ENCODE data around the gene ZNF583.
A peak's percentile ranks its signal among the peaks of the same experiment; 100 is the strongest.

Gene ZNF583

DNA sequence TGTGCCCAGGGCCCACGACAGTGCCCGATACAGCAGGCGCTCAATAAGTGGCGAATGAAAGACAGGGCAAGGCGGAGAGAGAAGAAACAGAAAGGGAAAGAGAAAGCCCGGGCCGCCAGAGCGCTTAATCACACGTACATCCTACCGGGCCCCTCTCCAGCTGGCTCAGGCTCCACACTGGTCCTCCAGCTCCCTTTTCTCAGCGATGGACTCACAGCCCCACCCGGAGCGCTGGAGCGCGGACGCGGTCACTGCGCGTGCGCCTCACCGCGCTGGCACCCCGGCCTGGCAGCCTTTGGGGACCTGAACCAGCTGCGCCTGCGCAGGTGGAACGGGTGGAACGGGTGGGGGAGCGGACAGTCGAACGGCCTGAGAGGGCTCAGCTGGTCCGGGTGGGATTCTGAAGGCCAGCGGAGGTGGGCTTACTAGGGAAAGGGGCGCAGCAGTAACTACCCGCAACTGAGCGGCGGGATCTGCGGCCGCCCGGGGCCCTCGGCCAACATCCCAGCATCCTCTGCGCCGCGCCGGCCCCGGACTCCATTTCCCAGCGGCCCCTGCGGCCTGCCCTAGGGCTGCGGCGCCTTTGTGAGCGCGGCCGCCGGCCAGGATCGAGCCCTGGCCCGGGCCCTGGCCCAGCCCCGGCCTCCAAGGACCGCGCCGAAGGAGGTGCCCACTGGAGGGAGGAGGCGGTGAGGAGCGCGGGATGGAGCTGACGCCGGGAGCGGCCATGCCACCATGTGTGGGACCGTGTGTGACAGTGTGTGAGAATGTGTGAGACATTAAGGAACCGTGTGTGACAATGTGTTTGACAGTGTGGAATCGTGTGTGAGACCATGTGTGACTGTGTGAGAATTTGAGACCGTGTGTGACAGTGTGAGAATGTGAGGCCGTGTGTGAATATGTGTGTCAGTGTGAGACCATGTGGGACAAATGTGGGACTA, at the start of gene ZNF583:
TSS of gene ZNF583 (plus strand) at position 569 of the 941 bp plus-strand sequence. CDS start 2,783 bp downstream, outside the sequence.
- peak; percentile 100 for DNase-seq (ENCODE audit: low spot score)

DNA sequence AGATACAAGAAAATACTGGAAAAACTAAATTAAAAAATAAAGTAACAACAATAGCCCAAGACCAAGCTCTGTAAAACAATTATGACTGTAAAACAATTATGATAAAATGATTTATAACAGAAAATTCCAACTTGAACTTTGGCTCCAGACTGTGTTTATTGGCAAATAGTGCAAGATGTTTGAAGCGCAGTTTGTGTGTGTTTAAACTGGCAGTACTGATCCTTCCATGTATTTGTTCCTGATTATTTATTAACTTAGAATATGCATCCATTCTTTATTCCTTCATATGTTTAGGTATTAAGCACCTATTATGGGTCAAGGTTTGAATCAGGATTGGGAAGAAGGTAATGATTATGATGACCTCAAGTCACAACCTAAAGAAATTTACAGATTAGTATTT, 48.6 kb upstream of the ZNF583 start:
- DNase-seq (ENCODE audit: low spot score), result no peak

DNA sequence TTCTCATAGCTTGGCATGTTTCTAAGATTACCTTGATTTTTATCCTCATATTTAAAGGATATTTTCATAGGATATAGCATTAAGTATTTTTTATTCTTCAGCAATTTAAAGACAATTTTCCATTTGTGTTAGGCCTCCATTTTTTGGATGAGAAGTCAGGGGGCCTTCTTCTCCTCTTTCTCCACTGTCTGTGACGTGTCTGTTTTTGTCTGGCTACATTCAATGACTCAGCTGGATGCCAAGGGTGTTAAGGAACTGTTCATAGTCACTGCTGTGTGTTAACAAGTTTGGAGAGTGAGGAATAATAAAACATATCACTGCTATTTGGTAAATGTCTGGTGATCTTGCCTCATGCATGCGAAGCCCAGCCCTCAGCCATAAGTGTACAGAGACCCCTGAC, 47.2 kb upstream of the ZNF583 start:
- no peak for DNase-seq (ENCODE audit: low spot score)

DNA sequence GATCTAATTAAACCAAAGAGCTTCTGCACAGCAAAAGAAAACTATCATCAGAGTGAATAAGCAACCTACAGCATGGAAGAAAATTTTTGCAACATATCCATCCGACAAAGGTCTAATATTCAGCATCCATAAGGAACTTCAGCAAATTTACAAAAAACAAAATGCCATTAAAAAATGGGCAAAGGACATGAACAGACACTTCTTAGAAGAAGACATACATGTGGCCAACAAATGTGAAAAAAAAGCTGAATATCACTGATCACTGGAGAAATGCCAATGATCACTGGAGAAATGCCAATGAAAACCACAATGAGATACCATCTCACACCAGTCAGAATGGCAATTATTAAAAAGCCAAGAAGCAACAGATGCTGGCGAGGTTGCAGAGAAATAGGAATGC, 43.3 kb upstream of the ZNF583 start:
- DNase-seq (ENCODE audit: low spot score), result no peak

GRCh38 chr19:56367829-56368711, 36.1 kb upstream of the ZNF583 start:
- DNase-seq (ENCODE audit: low spot score), result peak; percentile 93

DNA sequence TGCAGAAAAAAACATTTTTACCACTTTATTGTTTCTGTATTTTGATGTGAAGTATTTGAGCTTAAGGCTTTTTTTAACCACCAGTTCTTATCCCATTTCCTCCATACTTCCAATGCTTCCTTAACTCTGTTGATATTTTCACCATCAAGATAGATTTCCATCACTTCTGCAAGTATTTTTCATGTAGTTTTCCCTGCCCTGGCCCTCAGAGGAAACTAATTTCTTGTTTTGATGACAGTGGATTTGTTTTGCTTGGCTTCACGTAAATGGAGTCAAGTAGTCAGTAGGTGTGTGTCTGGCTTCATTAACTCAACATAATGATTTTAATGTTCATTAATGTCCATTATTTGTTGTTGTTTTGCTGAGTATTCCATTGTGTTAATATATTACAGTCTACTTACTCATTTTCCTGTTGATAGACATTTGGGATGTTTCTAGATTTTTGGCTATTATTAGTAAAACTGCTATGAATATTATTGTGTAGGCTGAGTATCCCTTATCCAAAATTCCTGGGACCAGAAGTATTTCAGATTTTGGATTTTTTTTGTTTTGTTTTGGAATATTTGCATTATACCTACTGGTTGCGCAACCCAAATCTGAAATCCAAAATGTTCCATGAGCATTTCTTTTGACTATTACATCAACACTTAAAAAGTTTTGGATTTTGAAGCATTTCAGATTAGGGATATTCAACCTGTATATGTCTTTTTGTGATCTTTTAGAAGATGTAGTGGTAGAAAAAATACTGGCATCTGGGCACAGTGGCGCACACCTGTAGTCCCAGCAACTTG, 34.1 kb upstream of the ZNF583 start:
- DNase-seq (ENCODE audit: low spot score), result no peak

- no peak for DNase-seq (ENCODE audit: low spot score)
These were observed 31.9 kb upstream of the ZNF583 start for GRCh38 chr19:56372281-56372680.

GRCh38 chr19:56377105-56377924, 26.8 kb upstream of the ZNF583 start:
- no peak for DNase-seq (ENCODE audit: low spot score)

DNA sequence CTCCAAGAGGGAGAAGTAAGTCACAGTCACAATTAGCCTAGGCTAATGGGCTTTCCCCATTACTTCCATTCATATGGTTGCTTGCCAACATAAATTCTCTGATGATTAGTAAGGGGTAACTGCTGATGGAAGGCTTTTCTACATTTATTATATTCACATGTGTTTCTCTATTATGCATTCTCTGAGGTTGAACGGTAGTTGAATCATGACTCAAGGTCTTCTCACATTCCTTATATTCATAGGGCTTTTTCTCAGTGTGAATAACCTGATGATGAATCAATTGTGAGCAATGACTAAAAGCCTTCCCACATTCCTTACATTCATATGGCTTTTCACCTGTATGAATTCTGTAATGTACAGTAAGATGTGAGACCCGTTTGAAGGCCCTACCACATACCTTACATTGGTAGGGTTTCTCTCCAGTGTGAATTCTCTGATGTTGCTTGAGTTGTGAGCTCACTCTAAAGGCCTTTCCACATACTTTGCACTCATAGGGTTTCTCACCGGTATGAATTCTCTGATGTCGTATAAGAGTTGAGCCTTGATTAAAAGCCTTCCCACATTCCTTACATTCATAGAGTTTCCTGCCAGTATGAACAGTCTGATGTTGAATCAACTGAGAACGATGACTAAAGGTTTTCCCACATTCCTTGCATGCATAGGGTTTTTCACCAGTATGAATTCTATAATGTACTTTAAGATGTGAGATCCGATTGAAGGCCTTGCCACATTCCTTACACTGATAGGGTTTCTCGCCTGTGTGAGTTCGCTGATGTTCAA, 20.1 kb upstream of the ZNF583 start:
- no peak for DNase-seq (ENCODE audit: low spot score)

- peak; percentile 97 for DNase-seq (ENCODE audit: low spot score)
These were observed 10.8 kb upstream of the ZNF583 start, which contains the start of gene ZNF582 for GRCh38 chr19:56393119-56394012. TSS of gene ZNF582 (minus strand) at chr19:56393534. CDS start at chr19:56391752, 1,782 bp downstream.

DNA sequence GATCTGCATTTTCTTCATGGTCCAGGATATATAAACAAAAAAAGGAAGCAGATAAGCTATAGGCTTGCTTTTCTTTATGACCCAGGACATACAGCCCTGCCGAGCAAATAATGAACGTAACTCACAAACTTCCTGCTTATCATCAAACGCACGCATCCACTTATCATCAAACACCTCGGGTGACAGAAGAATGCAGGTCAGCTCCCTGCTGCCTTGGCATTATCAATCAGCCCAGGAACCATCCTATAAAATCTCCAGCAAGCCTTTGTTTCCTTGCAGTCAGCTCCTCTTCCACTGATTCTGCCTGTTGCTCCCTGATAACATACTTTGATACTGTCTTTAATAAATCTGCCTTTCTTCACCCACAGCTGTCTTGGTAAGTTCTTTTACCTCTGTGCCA, 5.3 kb upstream of the ZNF583 start:
- no peak for DNase-seq (ENCODE audit: low spot score)

DNA sequence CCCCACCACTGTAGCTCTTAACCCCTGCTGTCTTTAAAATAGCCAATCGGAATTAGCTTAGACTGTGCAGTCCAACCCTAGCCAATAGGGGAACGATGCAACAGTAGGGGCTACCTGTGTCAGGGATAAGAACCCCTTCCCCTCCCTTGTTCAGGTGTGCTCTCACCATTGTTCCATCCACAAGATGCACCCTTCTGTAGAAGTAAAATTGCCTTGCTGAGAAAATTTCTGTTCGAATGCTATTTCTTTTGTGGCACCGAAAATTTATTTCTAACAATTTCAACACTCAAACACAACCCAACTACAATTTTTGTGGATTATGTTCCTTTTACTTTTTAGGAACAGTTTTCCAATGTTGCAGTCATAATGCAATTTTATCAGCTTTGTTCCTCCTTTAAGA, 3.6 kb upstream of the ZNF583 start:
- no peak for DNase-seq (ENCODE audit: low spot score)

- no peak for DNase-seq (ENCODE audit: low spot score)
These were observed 871 bp upstream of the ZNF583 start for GRCh38 chr19:56403261-56403660.

GRCh38 chr19:56404705-56405056, 549 bp downstream of the ZNF583 start:
- DNase-seq (ENCODE audit: low spot score), result no peak

DNA sequence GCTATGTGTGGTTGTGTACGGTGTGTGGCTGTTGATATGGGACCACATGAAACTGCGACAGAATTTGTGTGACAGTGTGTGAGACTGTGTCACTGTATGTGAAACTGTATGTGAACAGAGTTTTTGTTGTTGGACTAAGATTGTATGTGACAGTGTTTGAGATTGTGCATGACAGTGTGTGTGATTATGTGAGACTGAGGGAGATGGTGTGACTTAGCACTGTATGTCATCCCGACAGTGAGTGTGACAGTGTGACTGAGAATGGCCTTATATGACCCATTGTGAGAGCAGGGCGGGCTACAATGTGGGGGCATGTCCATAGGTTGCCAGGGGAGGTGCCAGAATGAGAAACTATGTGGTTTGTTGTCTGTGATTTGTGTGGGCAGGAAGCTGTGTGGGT, 930 bp downstream of the ZNF583 start:
- no peak for DNase-seq (ENCODE audit: low spot score)

DNA sequence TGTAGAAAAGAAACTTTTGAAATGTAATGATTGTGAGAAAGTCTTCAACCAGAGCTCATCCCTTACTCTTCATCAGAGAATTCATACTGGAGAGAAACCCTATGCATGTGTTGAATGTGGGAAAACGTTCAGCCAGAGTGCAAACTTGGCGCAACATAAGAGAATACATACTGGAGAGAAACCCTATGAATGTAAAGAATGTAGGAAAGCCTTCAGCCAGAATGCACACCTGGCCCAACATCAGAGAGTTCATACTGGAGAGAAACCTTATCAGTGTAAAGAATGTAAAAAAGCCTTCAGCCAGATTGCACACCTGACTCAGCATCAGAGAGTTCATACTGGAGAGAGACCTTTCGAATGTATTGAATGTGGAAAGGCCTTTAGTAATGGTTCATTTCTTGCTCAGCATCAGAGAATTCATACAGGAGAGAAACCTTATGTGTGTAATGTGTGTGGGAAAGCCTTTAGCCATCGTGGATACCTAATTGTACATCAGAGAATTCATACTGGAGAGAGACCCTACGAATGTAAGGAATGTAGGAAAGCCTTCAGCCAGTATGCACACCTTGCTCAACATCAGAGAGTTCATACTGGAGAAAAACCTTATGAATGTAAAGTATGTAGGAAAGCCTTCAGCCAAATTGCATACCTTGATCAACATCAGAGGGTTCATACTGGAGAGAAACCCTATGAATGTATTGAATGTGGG, 19.3 kb downstream of the ZNF583 start:
- DNase-seq (ENCODE audit: low spot score), result no peak

DNA sequence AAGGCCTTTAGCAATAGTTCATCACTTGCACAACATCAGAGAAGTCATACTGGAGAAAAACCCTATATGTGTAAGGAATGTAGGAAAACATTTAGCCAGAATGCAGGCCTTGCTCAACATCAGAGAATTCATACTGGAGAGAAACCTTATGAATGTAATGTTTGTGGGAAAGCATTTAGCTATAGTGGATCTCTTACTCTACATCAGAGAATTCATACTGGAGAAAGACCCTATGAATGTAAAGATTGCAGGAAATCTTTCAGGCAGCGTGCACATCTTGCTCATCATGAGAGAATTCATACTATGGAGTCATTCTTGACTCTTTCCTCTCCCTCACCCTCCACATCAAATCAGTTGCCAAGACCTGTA, 19.8 kb downstream of the ZNF583 start:
- DNase-seq (ENCODE audit: low spot score), result no peak

GRCh38 chr19:56441206-56441792, 37.2 kb downstream of the ZNF583 start:
- DNase-seq (ENCODE audit: low spot score), result no peak
